Ishikawa (cell line): ENCODE results near the gene CMTM8.

Experiments used
- CEBPB ChIP-seq: IDR thresholded peaks from 2 replicates; pipeline ENCODE4 v1.6.1; 2012
- CREB1 ChIP-seq: IDR thresholded peaks from 2 replicates; pipeline ENCODE4 v1.6.1; 2012; ENCODE audit warnings: low read depth
- EGR1 ChIP-seq: IDR thresholded peaks from 2 replicates; pipeline ENCODE4 v1.6.1; 2012
- EP300 ChIP-seq: IDR thresholded peaks from 2 replicates; pipeline ENCODE4 v1.6.1; 2012; ENCODE audit warnings: borderline replicate concordance
- MAX ChIP-seq: IDR thresholded peaks from 2 replicates; pipeline ENCODE4 v1.6.1; 2012
- NFIC ChIP-seq: IDR thresholded peaks from 2 replicates; pipeline ENCODE4 v1.6.1; 2012
- RAD21 ChIP-seq: IDR thresholded peaks from 2 replicates; pipeline ENCODE4 v1.6.1; 2012; ENCODE audit warnings: low read depth
- REST ChIP-seq: IDR thresholded peaks from 2 replicates; pipeline ENCODE4 v1.6.1; 2012; ENCODE audit warnings: low read depth, mild to moderate bottlenecking
- TAF1 ChIP-seq: IDR thresholded peaks from 2 replicates; pipeline ENCODE4 v1.6.1; 2012; ENCODE audit warnings: low read depth, mild to moderate bottlenecking
- USF1 ChIP-seq: IDR thresholded peaks from 2 replicates; pipeline ENCODE4 v1.6.1; 2012

- TF ChIP-seq RAD21 (no peak), NFIC (no peak), MAX (no peak), CREB1 (no peak), TAF1 (no peak), EGR1 (no peak), EP300 (no peak), USF1 (no peak), CEBPB (no peak), REST (no peak)
Observed at GRCh38 chr3:32274306-32274705, 35.8 kb downstream of the CMTM8 start.
